ENCODE results near the gene NLGN1. TPM values are rescaled to one million over a fixed set of nuclear protein-coding genes. Genes with fewer than 3 reads are reported as not detected.

The NLGN1 gene
- total and polyA plus RNA-seq, 12 donors: 0.13 to 3.7 (median 0.84) TPM

DNA sequence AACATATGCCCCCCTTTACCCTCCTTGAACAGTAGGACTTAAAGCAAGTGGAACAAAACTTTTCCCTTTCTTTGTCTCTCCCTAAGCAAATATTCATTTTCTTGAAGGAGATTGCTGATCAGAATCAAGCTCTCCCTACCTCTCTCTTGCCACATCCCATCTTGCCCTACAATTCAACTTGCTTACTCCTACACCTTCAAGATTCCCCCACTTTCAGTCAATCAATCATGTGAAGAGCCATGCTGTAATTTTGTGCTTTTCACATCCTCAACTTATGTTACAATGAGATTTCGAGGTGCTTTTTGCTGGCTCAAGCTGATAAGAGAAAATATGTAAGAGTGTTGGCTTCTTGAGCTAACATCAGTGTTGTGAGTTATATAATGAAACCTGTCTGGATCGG is 662.9 kb downstream of the NLGN1 start:
- Histone ChIP-seq H3K27me3 (no peaks in the 10 kb centered on the region), H3K27ac (no peak overlapping the region), H3K9me3 (replicated peaks in 1 of 3) (peaks cover 0 to 5% (median 0%) of the 10 kb centered on the region in 3 donors), H3K4me1 (replicated peaks in 1 of 2) (no peaks in the 10 kb centered on the region), H3K36me3 (replicated peaks in 1 of 2) (no peaks in the 10 kb centered on the region), H3K4me3 (no peak overlapping the region)
- DNase-seq: no peak
- WGBS, 4 donors: 52 to 77% (median 67%) methylated on average over 2 of the region's 2 CpGs
- TF ChIP-seq, protein P1, sequence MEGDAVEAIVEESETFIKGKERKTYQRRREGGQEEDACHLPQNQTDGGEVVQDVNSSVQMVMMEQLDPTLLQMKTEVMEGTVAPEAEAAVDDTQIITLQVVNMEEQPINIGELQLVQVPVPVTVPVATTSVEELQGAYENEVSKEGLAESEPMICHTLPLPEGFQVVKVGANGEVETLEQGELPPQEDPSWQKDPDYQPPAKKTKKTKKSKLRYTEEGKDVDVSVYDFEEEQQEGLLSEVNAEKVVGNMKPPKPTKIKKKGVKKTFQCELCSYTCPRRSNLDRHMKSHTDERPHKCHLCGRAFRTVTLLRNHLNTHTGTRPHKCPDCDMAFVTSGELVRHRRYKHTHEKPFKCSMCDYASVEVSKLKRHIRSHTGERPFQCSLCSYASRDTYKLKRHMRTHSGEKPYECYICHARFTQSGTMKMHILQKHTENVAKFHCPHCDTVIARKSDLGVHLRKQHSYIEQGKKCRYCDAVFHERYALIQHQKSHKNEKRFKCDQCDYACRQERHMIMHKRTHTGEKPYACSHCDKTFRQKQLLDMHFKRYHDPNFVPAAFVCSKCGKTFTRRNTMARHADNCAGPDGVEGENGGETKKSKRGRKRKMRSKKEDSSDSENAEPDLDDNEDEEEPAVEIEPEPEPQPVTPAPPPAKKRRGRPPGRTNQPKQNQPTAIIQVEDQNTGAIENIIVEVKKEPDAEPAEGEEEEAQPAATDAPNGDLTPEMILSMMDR (IDR thresholded peaks at IDR 0.05): no peak
- TF ChIP-seq POLR2A (IDR thresholded peaks at IDR 0.05): no peak
- intact Hi-C loops (cut with DNase I): no loop called here

DNA sequence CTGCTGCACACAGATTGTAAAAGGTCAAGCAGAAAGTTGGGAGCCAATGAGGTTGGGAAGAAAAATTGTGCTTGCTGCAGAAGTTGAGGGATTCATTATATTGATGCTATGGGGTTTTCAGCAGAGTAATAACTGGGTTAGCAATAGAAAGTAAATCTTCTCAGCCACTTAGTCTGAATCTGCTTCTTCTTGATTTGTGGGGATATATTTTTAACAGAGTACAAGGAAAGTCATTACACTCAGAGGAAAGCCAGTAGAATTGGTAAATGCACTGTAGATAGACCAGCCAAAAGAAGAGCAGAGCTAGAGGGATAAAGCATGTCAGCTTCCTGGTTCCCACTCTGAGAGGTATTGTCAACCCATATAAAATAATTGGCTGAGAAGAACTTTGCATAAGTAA is 663.6 kb downstream of the NLGN1 start:
- Histone ChIP-seq H3K27me3 (no peaks in the 10 kb centered on the region), H3K4me1 (replicated peaks in 1 of 2) (no peaks in the 10 kb centered on the region), H3K27ac (no peak overlapping the region), H3K9me3 (replicated peaks in 1 of 3) (peaks cover 0 to 5% (median 0%) of the 10 kb centered on the region in 3 donors), H3K36me3 (replicated peaks in 1 of 2) (no peaks in the 10 kb centered on the region), H3K4me3 (no peak overlapping the region)
- no peak for DNase-seq
- TF ChIP-seq, protein P1 (IDR thresholded peaks at IDR 0.05): no peak
- no peak for TF ChIP-seq POLR2A (IDR thresholded peaks at IDR 0.05)
- intact Hi-C loops (cut with DNase I): no loop called here

DNA sequence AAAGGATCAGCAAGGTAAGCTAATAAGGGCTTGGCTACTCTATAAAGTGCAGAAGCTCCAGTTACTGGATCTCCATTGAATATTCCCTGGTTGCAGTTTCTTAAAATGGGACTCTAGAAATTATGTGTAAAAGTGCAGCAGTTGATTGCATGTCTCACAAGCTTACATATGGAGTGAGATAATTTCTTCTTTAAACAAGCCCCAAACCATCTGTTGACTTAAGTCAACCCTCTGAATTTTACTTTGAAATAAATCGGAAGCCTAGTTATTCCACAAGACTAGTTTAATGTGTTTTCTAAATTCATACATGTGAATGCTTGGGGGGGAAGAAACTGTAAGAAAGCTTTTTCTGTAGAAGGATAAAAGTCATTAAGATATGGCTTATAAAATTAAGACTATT is 664.2 kb downstream of the NLGN1 start:
- intact Hi-C loops (cut with DNase I): no loop called here
- DNase-seq: no peak
- no peak for TF ChIP-seq POLR2A (IDR thresholded peaks at IDR 0.05)
- TF ChIP-seq, protein P1 (IDR thresholded peaks at IDR 0.05): no peak
- H3K27me3 ChIP-seq: no peaks in the 10 kb centered on the region
- 76 to 88% (median 81%) methylated on average over 1 of the region's 1 CpG for WGBS, 4 donors
- no peaks in the 10 kb centered on the region for H3K36me3 ChIP-seq (replicated peaks in 1 of 2)
- peaks cover 0 to 5% (median 0%) of the 10 kb centered on the region in 3 donors for H3K9me3 ChIP-seq (replicated peaks in 1 of 3)
- no peak overlapping the region for H3K4me3 ChIP-seq
- H3K4me1 ChIP-seq (replicated peaks in 1 of 2): no peaks in the 10 kb centered on the region
- no peak overlapping the region for H3K27ac ChIP-seq

DNA sequence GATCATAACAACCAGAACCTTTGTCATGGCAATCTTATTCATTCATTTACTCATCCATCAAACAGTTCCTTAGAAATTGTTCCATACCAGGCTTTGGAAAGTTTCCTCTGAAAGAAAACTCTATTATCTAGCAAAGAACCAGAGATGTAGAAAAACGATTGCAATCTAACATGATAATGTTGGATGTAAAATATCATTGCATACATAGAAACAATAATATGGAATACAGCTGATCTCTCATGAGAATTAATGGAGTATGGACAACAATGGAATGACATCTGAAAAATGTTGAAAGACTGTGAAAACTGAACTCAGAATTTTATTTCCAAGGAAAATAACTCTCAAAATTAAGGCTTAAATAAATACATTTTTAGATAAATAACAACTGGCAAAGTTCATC is 665.4 kb downstream of the NLGN1 start:
- DNase-seq: no peak
- TF ChIP-seq, protein P1 (IDR thresholded peaks at IDR 0.05): no peak
- no peak for TF ChIP-seq POLR2A (IDR thresholded peaks at IDR 0.05)
- intact Hi-C loops (cut with DNase I): no loop called here
- 51 to 66% (median 59%) methylated on average over 1 of the region's 1 CpG for WGBS, 4 donors
- Histone ChIP-seq H3K9me3 (replicated peaks in 1 of 3) (peaks cover 0 to 5% (median 0%) of the 10 kb centered on the region in 3 donors), H3K27me3 (no peaks in the 10 kb centered on the region), H3K36me3 (replicated peaks in 1 of 2) (no peaks in the 10 kb centered on the region), H3K4me1 (replicated peaks in 1 of 2) (no peaks in the 10 kb centered on the region), H3K4me3 (no peak overlapping the region), H3K27ac (no peak overlapping the region)
